HepG2 (cell line): ENCODE measurements around the gene CLEC18C. TPM values are rescaled to one million over a fixed set of nuclear protein-coding genes. Genes with fewer than 3 reads are reported as not detected.
A peak's percentile ranks its signal among the peaks of the same experiment; 100 is the strongest.

Experiments used
- HCFC1 ChIP-seq: fragments of 150-350 bp; IDR thresholded peaks from 2 replicates; pipeline ENCODE4 v1.6.1; 2014; ENCODE audit warnings: low read depth, low read length
- KDM2A ChIP-seq: sonication (generic); formaldehyde crosslinking; IDR thresholded peaks from 2 replicates; pipeline ENCODE4 v1.4.0; 2020; ENCODE audit warnings: low read depth, missing genetic modification reagents, borderline replicate concordance
- KLF9 ChIP-seq: IDR thresholded peaks from 2 replicates; pipeline ENCODE4 v1.6.1; 2016; ENCODE audit warnings: low read depth
- PHF20 ChIP-seq: sonication (generic); formaldehyde crosslinking; IDR thresholded peaks from 2 replicates; pipeline ENCODE4 v1.5.0; 2020; ENCODE audit warnings: mild to moderate bottlenecking, missing genetic modification reagents
- POLR2AphosphoS2 ChIP-seq: IDR thresholded peaks from 2 replicates; pipeline ENCODE4 v1.6.1; 2011; ENCODE audit warnings: low read depth, low read length, improper control_type of control experiment
- SALL1 ChIP-seq: sonication (generic); formaldehyde crosslinking; IDR thresholded peaks from 2 replicates; pipeline ENCODE4 v1.8.0; 2022; ENCODE audit warnings: mild to moderate bottlenecking, missing genetic modification reagents
- TBX3 ChIP-seq: fragments of 450-650 bp; IDR thresholded peaks from 2 replicates; pipeline ENCODE4 v1.6.1; 2017; ENCODE audit warnings: antibody characterized with exemption, mild to moderate bottlenecking, inconsistent platforms, borderline replicate concordance
- ZBTB20 ChIP-seq: sonication (generic); formaldehyde crosslinking; IDR thresholded peaks from 2 replicates; pipeline ENCODE4 v1.8.1; 2023; ENCODE audit warnings: missing genetic modification reagents, low read depth, mild to moderate bottlenecking, borderline replicate concordance
- ZFYVE20 ChIP-seq: sonication (generic); formaldehyde crosslinking; IDR thresholded peaks from 2 replicates; pipeline ENCODE4 v1.8.0; 2023; ENCODE audit warnings: low read depth, mild to moderate bottlenecking, moderate library complexity, missing genetic modification reagents, borderline replicate concordance
- ZNF350 ChIP-seq: sonication (generic); formaldehyde crosslinking; IDR thresholded peaks from 2 replicates; pipeline ENCODE4 v1.4.0; 2020; ENCODE audit warnings: mild to moderate bottlenecking, low read depth, missing genetic modification reagents, borderline replicate concordance
- ZNF746 ChIP-seq: sonication (generic); formaldehyde crosslinking; IDR thresholded peaks from 2 replicates; pipeline ENCODE4 v1.8.0; 2022; ENCODE audit warnings: mild to moderate bottlenecking, missing genetic modification reagents
- polyA plus RNA-seq, 8 experiments: library from polyadenylated mRNA; depleted of rRNA in 3 of 8; stranded (reverse) in 7 of 8; unstranded in 1 of 8; fragments of >200 nt; fragmentation: Illumina TruSeq in 4 of 8; extraction: Trizol in 4 of 8; gene quantifications; 2 replicates each; pipeline versions ENCODE4 v1.2.1 to v1.2.3, GENCODE V29; 2011 to 2016; ENCODE audit warnings: low read depth in 4 of 8, missing spikeins in 1 of 8, mixed read lengths in 1 of 8; ENCODE audit not compliant: insufficient read depth in 1 of 8
- total RNA-seq, 5 experiments: library from RNA; depleted of rRNA; stranded (reverse); fragments of >200 nt; fragmentation: Illumina TruSeq; extraction: Trizol; gene quantifications; 2 replicates each; pipeline ENCODE4 v1.2.3, GENCODE V29; 2016; ENCODE audit warnings: low read depth in 1 of 5
- TF ChIP-seq, protein P1 (sequence below): sonication (generic); formaldehyde crosslinking; IDR thresholded peaks from 2 replicates; pipeline ENCODE4 v1.5.0; 2020; ENCODE audit warnings: missing genetic modification reagents
- TF ChIP-seq, protein P2 (sequence below): sonication (generic); formaldehyde crosslinking; IDR thresholded peaks from one replicate; pipeline ENCODE4 v1.5.1; 2020; ENCODE audit warnings: mild to moderate bottlenecking, missing genetic modification reagents; ENCODE audit errors: not compliant biosample characterization
- TF ChIP-seq, protein P3 (sequence below): sonication (generic); formaldehyde crosslinking; IDR thresholded peaks from 2 replicates; pipeline ENCODE4 v1.4.0; 2020; ENCODE audit warnings: missing genetic modification reagents, borderline replicate concordance

CLEC18C gene
- total and polyA plus RNA-seq, 2 of the 13 experiments (the other 11 are each of a cell fraction or from before 2014, with no cell fraction given) = 0.15 to 0.29 TPM

DNA sequence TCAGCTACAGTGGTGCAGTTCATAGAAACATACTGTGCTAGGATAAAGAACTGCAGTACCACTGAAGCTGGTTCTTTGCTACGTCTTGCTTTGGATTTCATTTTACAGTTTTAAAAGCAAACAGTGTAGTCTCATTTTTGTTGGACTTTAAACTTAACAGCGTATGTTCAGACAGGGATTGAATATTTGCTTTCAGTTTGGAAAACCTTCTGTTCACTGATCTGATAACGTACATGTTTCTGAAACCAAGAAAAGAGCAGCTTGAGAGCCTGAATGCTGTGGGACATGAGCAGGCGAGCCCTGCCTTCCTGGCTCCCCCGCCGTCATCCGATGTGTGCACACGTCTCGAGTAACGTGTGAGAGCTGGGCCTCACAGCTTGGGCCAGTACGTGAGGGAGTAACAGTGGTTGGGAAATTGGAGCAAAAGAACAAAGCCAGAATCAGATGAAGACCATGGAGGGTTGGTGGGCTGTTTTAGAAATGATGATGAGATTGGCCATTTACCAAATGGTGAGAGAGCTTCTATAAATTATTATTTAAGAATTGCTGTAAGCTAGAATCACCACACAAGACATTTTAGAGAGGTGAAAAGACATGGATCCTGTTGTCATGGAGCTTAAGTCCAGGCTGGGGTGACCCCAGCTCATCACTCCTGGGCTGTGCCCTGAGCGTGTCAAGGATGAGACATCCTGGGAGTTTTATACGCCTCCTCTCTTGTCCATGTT, 20.8 kb upstream of the CLEC18C start (continued):
- no peak for TF ChIP-seq ZNF746 (CRISPR knock-in tag)
- TF ChIP-seq, protein P1, sequence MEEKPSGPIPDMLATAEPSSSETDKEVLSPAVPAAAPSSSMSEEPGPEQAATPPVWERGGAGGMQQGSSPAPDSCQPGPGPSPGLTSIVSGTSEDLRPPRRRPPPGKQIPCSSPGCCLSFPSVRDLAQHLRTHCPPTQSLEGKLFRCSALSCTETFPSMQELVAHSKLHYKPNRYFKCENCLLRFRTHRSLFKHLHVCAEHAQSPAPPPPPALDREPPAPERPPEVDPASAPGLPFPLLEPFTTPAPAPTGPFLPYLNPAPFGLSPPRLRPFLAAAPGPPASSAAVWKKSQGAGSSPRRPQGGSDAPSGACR (CRISPR knock-in tag) = 0 out of 2 replicates have a peak, but pooled peaks have one; percentile 65
- TF ChIP-seq, protein P2, sequence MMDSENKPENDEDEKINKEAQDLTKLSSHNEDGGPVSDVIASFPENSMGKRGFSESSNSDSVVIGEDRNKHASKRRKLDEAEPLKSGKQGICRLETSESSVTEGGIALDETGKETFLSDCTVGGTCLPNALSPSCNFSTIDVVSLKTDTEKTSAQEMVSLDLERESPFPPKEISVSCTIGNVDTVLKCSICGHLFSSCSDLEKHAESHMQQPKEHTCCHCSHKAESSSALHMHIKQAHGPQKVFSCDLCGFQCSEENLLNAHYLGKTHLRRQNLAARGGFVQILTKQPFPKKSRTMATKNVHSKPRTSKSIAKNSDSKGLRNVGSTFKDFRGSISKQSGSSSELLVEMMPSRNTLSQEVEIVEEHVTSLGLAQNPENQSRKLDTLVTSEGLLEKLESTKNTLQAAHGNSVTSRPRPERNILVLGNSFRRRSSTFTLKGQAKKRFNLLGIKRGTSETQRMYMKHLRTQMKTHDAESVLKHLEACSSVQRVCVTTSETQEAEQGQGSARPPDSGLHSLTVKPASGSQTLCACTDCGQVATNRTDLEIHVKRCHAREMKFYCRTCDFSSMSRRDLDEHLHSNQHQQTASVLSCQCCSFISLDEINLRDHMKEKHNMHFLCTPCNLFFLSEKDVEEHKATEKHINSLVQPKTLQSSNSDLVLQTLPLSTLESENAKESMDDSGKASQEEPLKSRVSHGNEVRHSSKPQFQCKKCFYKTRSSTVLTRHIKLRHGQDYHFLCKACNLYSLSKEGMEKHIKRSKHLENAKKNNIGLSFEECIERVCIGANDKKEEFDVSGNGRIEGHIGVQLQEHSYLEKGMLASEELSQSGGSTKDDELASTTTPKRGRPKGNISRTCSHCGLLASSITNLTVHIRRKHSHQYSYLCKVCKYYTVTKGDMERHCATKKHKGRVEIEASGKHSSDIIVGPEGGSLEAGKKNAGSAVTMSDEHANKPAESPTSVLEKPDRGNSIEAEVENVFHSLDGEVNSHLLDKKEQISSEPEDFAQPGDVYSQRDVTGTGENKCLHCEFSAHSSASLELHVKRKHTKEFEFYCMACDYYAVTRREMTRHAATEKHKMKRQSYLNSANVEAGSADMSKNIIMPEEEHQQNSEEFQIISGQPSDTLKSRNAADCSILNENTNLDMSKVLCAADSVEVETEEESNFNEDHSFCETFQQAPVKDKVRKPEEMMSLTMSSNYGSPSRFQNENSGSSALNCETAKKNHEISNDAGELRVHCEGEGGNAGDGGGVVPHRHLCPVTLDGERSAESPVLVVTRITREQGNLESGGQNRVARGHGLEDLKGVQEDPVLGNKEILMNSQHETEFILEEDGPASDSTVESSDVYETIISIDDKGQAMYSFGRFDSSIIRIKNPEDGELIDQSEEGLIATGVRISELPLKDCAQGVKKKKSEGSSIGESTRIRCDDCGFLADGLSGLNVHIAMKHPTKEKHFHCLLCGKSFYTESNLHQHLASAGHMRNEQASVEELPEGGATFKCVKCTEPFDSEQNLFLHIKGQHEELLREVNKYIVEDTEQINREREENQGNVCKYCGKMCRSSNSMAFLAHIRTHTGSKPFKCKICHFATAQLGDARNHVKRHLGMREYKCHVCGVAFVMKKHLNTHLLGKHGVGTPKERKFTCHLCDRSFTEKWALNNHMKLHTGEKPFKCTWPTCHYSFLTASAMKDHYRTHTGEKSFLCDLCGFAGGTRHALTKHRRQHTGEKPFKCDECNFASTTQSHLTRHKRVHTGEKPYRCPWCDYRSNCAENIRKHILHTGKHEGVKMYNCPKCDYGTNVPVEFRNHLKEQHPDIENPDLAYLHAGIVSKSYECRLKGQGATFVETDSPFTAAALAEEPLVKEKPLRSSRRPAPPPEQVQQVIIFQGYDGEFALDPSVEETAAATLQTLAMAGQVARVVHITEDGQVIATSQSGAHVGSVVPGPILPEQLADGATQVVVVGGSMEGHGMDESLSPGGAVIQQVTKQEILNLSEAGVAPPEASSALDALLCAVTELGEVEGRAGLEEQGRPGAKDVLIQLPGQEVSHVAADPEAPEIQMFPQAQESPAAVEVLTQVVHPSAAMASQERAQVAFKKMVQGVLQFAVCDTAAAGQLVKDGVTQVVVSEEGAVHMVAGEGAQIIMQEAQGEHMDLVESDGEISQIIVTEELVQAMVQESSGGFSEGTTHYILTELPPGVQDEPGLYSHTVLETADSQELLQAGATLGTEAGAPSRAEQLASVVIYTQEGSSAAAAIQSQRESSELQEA (CRISPR knock-in tag) = no peak
- TF ChIP-seq POLR2AphosphoS2 = no peak
- peak; percentile 96 for TF ChIP-seq SALL1
- no peak for TF ChIP-seq ZFYVE20
- no peak for TF ChIP-seq KLF9 (CRISPR knock-in tag)
- peak; percentile 27; the same call in 1 of the 2 replicates for TF ChIP-seq ZNF350
- TF ChIP-seq, protein P3, sequence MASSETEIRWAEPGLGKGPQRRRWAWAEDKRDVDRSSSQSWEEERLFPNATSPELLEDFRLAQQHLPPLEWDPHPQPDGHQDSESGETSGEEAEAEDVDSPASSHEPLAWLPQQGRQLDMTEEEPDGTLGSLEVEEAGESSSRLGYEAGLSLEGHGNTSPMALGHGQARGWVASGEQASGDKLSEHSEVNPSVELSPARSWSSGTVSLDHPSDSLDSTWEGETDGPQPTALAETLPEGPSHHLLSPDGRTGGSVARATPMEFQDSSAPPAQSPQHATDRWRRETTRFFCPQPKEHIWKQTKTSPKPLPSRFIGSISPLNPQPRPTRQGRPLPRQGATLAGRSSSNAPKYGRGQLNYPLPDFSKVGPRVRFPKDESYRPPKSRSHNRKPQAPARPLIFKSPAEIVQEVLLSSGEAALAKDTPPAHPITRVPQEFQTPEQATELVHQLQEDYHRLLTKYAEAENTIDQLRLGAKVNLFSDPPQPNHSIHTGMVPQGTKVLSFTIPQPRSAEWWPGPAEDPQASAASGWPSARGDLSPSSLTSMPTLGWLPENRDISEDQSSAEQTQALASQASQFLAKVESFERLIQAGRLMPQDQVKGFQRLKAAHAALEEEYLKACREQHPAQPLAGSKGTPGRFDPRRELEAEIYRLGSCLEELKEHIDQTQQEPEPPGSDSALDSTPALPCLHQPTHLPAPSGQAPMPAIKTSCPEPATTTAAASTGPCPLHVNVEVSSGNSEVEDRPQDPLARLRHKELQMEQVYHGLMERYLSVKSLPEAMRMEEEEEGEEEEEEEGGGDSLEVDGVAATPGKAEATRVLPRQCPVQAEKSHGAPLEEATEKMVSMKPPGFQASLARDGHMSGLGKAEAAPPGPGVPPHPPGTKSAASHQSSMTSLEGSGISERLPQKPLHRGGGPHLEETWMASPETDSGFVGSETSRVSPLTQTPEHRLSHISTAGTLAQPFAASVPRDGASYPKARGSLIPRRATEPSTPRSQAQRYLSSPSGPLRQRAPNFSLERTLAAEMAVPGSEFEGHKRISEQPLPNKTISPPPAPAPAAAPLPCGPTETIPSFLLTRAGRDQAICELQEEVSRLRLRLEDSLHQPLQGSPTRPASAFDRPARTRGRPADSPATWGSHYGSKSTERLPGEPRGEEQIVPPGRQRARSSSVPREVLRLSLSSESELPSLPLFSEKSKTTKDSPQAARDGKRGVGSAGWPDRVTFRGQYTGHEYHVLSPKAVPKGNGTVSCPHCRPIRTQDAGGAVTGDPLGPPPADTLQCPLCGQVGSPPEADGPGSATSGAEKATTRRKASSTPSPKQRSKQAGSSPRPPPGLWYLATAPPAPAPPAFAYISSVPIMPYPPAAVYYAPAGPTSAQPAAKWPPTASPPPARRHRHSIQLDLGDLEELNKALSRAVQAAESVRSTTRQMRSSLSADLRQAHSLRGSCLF (CRISPR knock-in tag) = no peak
- no peak for TF ChIP-seq HCFC1
- TF ChIP-seq KDM2A = peak; percentile 50; the same call in 1 of the 2 replicates
- TF ChIP-seq ZBTB20 (CRISPR knock-in tag) = peak; percentile 55; the same call in 1 of the 2 replicates
- TF ChIP-seq PHF20 (CRISPR knock-in tag) = no peak
- no peak for TF ChIP-seq TBX3
